Stomach (tissue), 4 donors: Measurements from ENCODE around the gene ZNF423.

Experiments
- EP300 ChIP-seq: sonication (generic); formaldehyde crosslinking; IDR thresholded peaks from one replicate; pipeline ENCODE4 v1.6.1; 2017; ENCODE audit warnings: antibody characterized with exemption
- POLR2A ChIP-seq, 4 donors: fragments of 450-650 bp; IDR thresholded peaks; one replicate each; pipeline ENCODE4 v1.6.1; 2016; ENCODE audit warnings: antibody characterized with exemption in 4 of 4, control low read depth in 2 of 4, mild to moderate bottlenecking in 1 of 4, moderate library complexity in 1 of 4
- POLR2AphosphoS5 ChIP-seq, 3 donors: sonication (generic); formaldehyde crosslinking; IDR thresholded peaks; one replicate each; pipeline ENCODE4 v1.6.1; 2016; ENCODE audit warnings: antibody characterized with exemption in 3 of 3
- TF ChIP-seq, protein P1 (sequence below), 7 experiments: fragments of 450-650 bp in 4 of 7; fragments of 200-600 bp in 3 of 7; sonication (generic) in 3 of 7; IDR thresholded peaks; one replicate each; pipeline ENCODE4 v1.5.1; 2016 to 2019; ENCODE audit warnings: antibody characterized with exemption in 7 of 7, control low read depth in 2 of 7, mild to moderate bottlenecking in 1 of 7

DNA sequence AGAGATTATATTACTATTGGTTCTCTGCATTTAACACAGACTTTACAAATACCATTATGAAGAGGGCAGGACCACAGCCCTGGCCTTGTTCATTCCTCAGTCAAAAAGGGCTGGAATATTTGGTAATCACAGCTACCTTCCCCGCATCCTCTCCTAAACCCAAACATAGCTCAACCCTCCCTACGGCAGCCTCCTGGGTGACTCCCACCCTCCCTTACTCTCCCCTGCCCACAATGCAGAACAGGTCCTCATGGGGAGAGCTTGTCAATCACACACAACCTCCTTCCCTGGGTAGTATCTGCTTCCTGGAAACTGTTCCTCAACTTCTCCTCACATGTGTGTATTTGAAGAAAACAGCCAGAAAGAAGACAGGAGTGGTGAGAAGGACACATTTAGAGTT, 258.1 kb downstream of the ZNF423 start:
- TF ChIP-seq POLR2A (IDR thresholded peaks at IDR 0.05): no peak
- TF ChIP-seq POLR2AphosphoS5 (IDR thresholded peaks at IDR 0.05): no peak
- no peak for TF ChIP-seq EP300
- TF ChIP-seq, protein P1, sequence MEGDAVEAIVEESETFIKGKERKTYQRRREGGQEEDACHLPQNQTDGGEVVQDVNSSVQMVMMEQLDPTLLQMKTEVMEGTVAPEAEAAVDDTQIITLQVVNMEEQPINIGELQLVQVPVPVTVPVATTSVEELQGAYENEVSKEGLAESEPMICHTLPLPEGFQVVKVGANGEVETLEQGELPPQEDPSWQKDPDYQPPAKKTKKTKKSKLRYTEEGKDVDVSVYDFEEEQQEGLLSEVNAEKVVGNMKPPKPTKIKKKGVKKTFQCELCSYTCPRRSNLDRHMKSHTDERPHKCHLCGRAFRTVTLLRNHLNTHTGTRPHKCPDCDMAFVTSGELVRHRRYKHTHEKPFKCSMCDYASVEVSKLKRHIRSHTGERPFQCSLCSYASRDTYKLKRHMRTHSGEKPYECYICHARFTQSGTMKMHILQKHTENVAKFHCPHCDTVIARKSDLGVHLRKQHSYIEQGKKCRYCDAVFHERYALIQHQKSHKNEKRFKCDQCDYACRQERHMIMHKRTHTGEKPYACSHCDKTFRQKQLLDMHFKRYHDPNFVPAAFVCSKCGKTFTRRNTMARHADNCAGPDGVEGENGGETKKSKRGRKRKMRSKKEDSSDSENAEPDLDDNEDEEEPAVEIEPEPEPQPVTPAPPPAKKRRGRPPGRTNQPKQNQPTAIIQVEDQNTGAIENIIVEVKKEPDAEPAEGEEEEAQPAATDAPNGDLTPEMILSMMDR (IDR thresholded peaks at IDR 0.05): no peak
